CD4-positive, alpha-beta T cell (primary cell): ENCODE measurements around the gene SPIN1. TPM values are rescaled to one million over a fixed set of nuclear protein-coding genes. Genes with fewer than 3 reads are reported as not detected.

Source experiments
- ATAC-seq: fragments of 200-7000 bp; cut with Tn5 transposase; one replicate; pipeline ENCODE4 v1.10.0; 2022; ENCODE audit warnings: mild to moderate bottlenecking; ENCODE audit not compliant: poor library complexity
- CTCF ChIA-PET: fragments of 350-600 bp; sonication (Branson Sonifier 250); formaldehyde crosslinking; loops from one replicate; lab custom pipeline; 2021; ENCODE audit warnings: antibody characterized with exemption, inconsistent platforms; lab: Charles Lee
- POLR2A ChIA-PET: fragments of 350-600 bp; sonication (Branson Sonifier 250); formaldehyde crosslinking; loops from one replicate; lab custom pipeline; 2021; ENCODE audit warnings: antibody characterized with exemption, inconsistent platforms; lab: Charles Lee
- DNase-seq, 14 experiments: peaks; one replicate each; pipeline ENCODE4 v3.0.0-alpha.2; 2013 to 2020; ENCODE audit warnings: mixed read lengths in 2 of 14
- H3K27ac ChIP-seq, 2 donors: one replicate each; pipeline versions ENCODE4 v1.5.1 to v1.7.0; 2013; ENCODE audit warnings: low read length in 2 of 2, low read depth in 1 of 2, mild to moderate bottlenecking in 1 of 2
- H3K27me3 ChIP-seq, 2 experiments: 1 replicate in 1 of 2; 2 replicates in 1 of 2; pipeline versions ENCODE4 v1.6.1 to v1.7.0; 2013; ENCODE audit warnings: low read length in 2 of 2, control low read depth in 1 of 2, mild to moderate bottlenecking in 1 of 2, moderate library complexity in 1 of 2; ENCODE audit not compliant: insufficient read depth in 2 of 2, control insufficient read depth in 1 of 2
- H3K36me3 ChIP-seq: one replicate; pipeline ENCODE4 v1.6.1; 2013; ENCODE audit warnings: low read length, control low read depth; ENCODE audit not compliant: insufficient read depth
- H3K4me1 ChIP-seq: one replicate; pipeline ENCODE4 v1.6.1; 2013; ENCODE audit warnings: low read length, control low read depth; ENCODE audit not compliant: insufficient read depth
- H3K4me3 ChIP-seq: one replicate; pipeline ENCODE4 v1.5.1; 2013; ENCODE audit warnings: mild to moderate bottlenecking, low read length, moderate library complexity
- H3K9me3 ChIP-seq, 2 experiments: 1 replicate in 1 of 2; 2 replicates in 1 of 2; pipeline versions ENCODE4 v1.6.1 to v1.7.0; 2013; ENCODE audit warnings: low read length in 2 of 2, mild to moderate bottlenecking in 2 of 2, control low read depth in 1 of 2, moderate library complexity in 1 of 2; ENCODE audit not compliant: control insufficient read depth in 1 of 2, insufficient read depth in 1 of 2
- H3K27ac Mint-ChIP-seq: one replicate; pipeline ENCODE4 v1.8.0; 2020; ENCODE audit warnings: mixed read lengths
- H3K27me3 Mint-ChIP-seq: one replicate; pipeline ENCODE4 v1.8.0; 2021; ENCODE audit warnings: mixed read lengths
- H3K36me3 Mint-ChIP-seq: one replicate; pipeline ENCODE4 v1.8.0; 2021; ENCODE audit warnings: low read depth, mixed read lengths
- H3K4me1 Mint-ChIP-seq: one replicate; pipeline ENCODE4 v1.8.0; 2021; ENCODE audit warnings: low read depth, mixed read lengths
- H3K4me3 Mint-ChIP-seq: one replicate; pipeline ENCODE4 v1.8.0; 2020; ENCODE audit warnings: mild to moderate bottlenecking, mixed read lengths
- H3K9me3 Mint-ChIP-seq: one replicate; pipeline ENCODE4 v1.8.0; 2020; ENCODE audit warnings: mixed read lengths
- CTCF ChIP-seq: fragments of 200-600 bp; IDR thresholded peaks from one replicate; pipeline ENCODE4 v1.8.0; 2022; ENCODE audit warnings: antibody characterized with exemption, mild to moderate bottlenecking
- intact Hi-C, 2 experiments: fragments of 100-400 bp; cut with DNase I in 1 of 2; cut with micrococcal nuclease in 1 of 2; formaldehyde crosslinking; loops; one replicate each; pipeline versions ENCODE4 v1.15.1 to v1.9.0; 2023 to 2025; cut with DNase I, micrococcal nuclease
- total RNA-seq, 174 experiments: library from RNA in 2 of 174; stranded (reverse) in 2 of 174; gene quantifications; one replicate each; pipeline ENCODE4 v1.2.3 and lab custom pipeline; 2021 to 2026

SPIN1 gene
- total RNA-seq, 2 experiments from 2014 or later, result 27.7 to 30.3 TPM

- Mint-ChIP-seq H3K27ac (no peak overlapping the region), H3K4me3 (no peak overlapping the region), H3K27me3 (no peaks in the 10 kb centered on the region), H3K36me3 (peaks cover 66% of the 10 kb centered on the region), H3K9me3 (no peaks in the 10 kb centered on the region), H3K4me1 (peaks cover 34% of the 10 kb centered on the region)
- Histone ChIP-seq H3K27me3 (no peaks in the 10 kb centered on the region), H3K27ac (no peak overlapping the region), H3K4me1 (no peaks in the 10 kb centered on the region), H3K9me3 (no peaks in the 10 kb centered on the region), H3K4me3 (no peak overlapping the region), H3K36me3 (peaks cover 7% of the 10 kb centered on the region)
- intact Hi-C loops, result no loop called here
- ATAC-seq (no peak), DNase-seq (no peak)
- POLR2A ChIA-PET, result no interaction called here
- CTCF ChIA-PET, result no interaction called here
- TF ChIP-seq CTCF, result no peak
These were observed 49.2 kb downstream of the SPIN1 start for GRCh38 chr9:88437210-88438146.

GRCh38 chr9:88438811-88439210 lies 50.6 kb downstream of the SPIN1 start:
- no peak overlapping the region for H3K4me3 ChIP-seq
- ChIA-PET CTCF (interaction anchor here (0.7 kb wide), 1 partner anchor 1257 kb away, joined by 3 read pairs; no protein-coding TSS in a partner anchor), POLR2A (no interaction called here)
- no peak for ATAC-seq
- TF ChIP-seq CTCF, result no peak
- intact Hi-C loops, result no loop called here
- no peak overlapping the region for H3K27ac Mint-ChIP-seq
- H3K9me3 ChIP-seq, result no peaks in the 10 kb centered on the region
- H3K9me3 Mint-ChIP-seq, result no peaks in the 10 kb centered on the region
- no peaks in the 10 kb centered on the region for H3K27me3 Mint-ChIP-seq
- H3K27ac ChIP-seq, result no peak overlapping the region
- no peaks in the 10 kb centered on the region for H3K4me1 ChIP-seq
- H3K4me1 Mint-ChIP-seq, result peaks cover 37% of the 10 kb centered on the region
- no peaks in the 10 kb centered on the region for H3K27me3 ChIP-seq
- DNase-seq, result no peak
- peaks cover 64% of the 10 kb centered on the region for H3K36me3 Mint-ChIP-seq
- H3K4me3 Mint-ChIP-seq, result no peak overlapping the region
- peaks cover 7% of the 10 kb centered on the region for H3K36me3 ChIP-seq

GRCh38 chr9:88441301-88442007 lies 53.2 kb downstream of the SPIN1 start:
- Histone ChIP-seq H3K4me3 (no peak overlapping the region), H3K27ac (no peak overlapping the region), H3K36me3 (peaks cover 5% of the 10 kb centered on the region), H3K4me1 (peaks cover 2% of the 10 kb centered on the region), H3K9me3 (peaks cover 4 to 13% of the 10 kb centered on the region in 2 experiments), H3K27me3 (no peaks in the 10 kb centered on the region)
- H3K4me1 Mint-ChIP-seq, result peaks cover 49% of the 10 kb centered on the region
- CTCF ChIA-PET, result no interaction called here
- DNase-seq, result no peak
- no peak overlapping the region for H3K4me3 Mint-ChIP-seq
- intact Hi-C loops, result no loop called here
- POLR2A ChIA-PET, result no interaction called here
- H3K27me3 Mint-ChIP-seq, result no peaks in the 10 kb centered on the region
- no peak for TF ChIP-seq CTCF
- peaks cover 61% of the 10 kb centered on the region for H3K36me3 Mint-ChIP-seq
- no peak overlapping the region for H3K27ac Mint-ChIP-seq
- ATAC-seq, result no peak
- H3K9me3 Mint-ChIP-seq, result no peaks in the 10 kb centered on the region
